ENCODE measurements around the gene KIF11.

DNA sequence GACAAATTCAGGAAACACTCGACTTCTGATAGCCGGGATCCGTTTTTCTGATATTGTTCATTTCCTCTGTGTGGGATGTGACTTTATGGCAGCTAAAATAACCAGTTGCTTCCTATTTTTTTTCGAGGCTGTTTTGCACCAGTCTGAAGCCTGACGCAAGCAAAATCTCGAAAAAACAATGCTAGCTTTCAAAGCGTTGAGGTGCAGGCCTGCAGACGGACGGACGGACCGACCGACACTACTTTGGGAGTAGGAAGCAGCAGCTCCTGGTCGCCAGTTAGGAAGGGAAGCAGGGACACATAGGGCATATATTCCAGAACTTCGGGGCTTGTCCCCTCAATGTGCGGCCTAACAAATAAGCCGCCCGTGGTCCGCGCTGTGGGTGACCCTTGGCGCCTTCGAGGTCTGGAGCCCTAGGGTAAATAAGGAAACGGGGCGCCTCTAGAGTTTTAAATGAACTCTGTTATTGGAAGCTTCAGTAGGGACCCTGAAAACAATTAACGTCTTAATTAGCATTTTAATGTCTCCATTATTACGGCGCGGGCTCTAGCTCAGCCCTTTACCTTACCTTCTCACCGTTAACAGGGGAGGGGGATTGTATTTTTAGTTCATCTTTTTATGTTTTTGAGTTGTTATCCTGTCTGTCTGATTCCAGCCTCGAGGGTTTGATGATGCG lies 98.1 kb downstream of the KIF11 start:
- TF ChIP-seq, protein P1, sequence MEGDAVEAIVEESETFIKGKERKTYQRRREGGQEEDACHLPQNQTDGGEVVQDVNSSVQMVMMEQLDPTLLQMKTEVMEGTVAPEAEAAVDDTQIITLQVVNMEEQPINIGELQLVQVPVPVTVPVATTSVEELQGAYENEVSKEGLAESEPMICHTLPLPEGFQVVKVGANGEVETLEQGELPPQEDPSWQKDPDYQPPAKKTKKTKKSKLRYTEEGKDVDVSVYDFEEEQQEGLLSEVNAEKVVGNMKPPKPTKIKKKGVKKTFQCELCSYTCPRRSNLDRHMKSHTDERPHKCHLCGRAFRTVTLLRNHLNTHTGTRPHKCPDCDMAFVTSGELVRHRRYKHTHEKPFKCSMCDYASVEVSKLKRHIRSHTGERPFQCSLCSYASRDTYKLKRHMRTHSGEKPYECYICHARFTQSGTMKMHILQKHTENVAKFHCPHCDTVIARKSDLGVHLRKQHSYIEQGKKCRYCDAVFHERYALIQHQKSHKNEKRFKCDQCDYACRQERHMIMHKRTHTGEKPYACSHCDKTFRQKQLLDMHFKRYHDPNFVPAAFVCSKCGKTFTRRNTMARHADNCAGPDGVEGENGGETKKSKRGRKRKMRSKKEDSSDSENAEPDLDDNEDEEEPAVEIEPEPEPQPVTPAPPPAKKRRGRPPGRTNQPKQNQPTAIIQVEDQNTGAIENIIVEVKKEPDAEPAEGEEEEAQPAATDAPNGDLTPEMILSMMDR (IDR thresholded peaks at IDR 0.05): no peak
- TF ChIP-seq EP300 (IDR thresholded peaks at IDR 0.05; ENCODE audit: low read depth) (no peak), POLR2A (IDR thresholded peaks at IDR 0.05) (no peak), POLR2AphosphoS5 (IDR thresholded peaks at IDR 0.05) (peak in 2 of 3 donors; percentile 26 to 32)

Measured in transverse colon (tissue), 4 donors.